PFSK-1 (cell line): ENCODE results near the gene YWHAB.

Source experiments
- FOXP2 ChIP-seq: optimal IDR thresholded peaks from 2 replicates; pipeline ENCODE3; 2011; ENCODE audit warnings: borderline replicate concordance, control low read depth, inconsistent platforms; ENCODE audit not compliant: insufficient read depth; ENCODE audit errors: extremely low read length, extremely low read depth
- POLR2AphosphoS5 ChIP-seq: IDR thresholded peaks from 2 replicates; pipeline ENCODE4 v1.6.1; 2012; ENCODE audit warnings: low read depth, mild to moderate bottlenecking, control low read depth, low read length, moderate library complexity
- SIN3A ChIP-seq: IDR thresholded peaks from 2 replicates; pipeline ENCODE4 v1.6.1; 2012; ENCODE audit warnings: mild to moderate bottlenecking, low read length, moderate library complexity, borderline replicate concordance; ENCODE audit not compliant: insufficient read depth
- TAF1 ChIP-seq: IDR thresholded peaks from 2 replicates; pipeline ENCODE4 v1.6.1; 2012; ENCODE audit warnings: low read length, control low read depth, borderline replicate concordance; ENCODE audit not compliant: insufficient read depth
- TF ChIP-seq, protein P1 (sequence below), 2 experiments: IDR thresholded peaks; 2 replicates each; pipeline versions ENCODE4 v1.6.1 to v1.8.0; 2011 to 2012; ENCODE audit warnings: low read depth in 2 of 2, low read length in 2 of 2, control low read depth in 1 of 2, inconsistent platforms in 1 of 2, mild to moderate bottlenecking in 1 of 2, moderate library complexity in 1 of 2; ENCODE audit not compliant: insufficient read depth in 1 of 2

The YWHAB gene

DNA sequence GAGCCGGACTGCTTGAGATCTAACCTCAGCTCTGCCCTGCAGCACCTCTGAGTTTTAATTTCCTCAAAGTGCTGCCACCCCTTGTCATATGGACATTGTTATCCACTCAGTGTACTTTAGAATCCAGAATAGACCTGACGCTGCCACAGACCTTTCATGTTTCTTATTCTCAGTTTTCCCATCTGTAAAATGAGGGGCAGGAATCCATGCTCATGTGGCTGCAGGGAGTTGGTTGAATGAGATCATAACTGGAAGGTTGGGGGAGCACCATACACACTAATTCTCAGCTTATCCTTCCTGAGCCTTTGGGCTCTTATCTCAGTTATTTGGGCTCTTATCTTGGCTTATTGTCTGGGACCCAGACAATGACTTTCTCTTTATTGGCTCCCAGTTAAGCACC lies 26.7 kb downstream of the YWHAB start:
- TF ChIP-seq FOXP2: no peak
- TF ChIP-seq SIN3A: no peak
- TF ChIP-seq TAF1: no peak
- TF ChIP-seq POLR2AphosphoS5: no peak
- TF ChIP-seq, protein P1, sequence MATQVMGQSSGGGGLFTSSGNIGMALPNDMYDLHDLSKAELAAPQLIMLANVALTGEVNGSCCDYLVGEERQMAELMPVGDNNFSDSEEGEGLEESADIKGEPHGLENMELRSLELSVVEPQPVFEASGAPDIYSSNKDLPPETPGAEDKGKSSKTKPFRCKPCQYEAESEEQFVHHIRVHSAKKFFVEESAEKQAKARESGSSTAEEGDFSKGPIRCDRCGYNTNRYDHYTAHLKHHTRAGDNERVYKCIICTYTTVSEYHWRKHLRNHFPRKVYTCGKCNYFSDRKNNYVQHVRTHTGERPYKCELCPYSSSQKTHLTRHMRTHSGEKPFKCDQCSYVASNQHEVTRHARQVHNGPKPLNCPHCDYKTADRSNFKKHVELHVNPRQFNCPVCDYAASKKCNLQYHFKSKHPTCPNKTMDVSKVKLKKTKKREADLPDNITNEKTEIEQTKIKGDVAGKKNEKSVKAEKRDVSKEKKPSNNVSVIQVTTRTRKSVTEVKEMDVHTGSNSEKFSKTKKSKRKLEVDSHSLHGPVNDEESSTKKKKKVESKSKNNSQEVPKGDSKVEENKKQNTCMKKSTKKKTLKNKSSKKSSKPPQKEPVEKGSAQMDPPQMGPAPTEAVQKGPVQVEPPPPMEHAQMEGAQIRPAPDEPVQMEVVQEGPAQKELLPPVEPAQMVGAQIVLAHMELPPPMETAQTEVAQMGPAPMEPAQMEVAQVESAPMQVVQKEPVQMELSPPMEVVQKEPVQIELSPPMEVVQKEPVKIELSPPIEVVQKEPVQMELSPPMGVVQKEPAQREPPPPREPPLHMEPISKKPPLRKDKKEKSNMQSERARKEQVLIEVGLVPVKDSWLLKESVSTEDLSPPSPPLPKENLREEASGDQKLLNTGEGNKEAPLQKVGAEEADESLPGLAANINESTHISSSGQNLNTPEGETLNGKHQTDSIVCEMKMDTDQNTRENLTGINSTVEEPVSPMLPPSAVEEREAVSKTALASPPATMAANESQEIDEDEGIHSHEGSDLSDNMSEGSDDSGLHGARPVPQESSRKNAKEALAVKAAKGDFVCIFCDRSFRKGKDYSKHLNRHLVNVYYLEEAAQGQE (IDR thresholded peaks at IDR 0.05; ENCODE audit: insufficient read depth in 1 of 2, low read depth in 2 of 2, low read length in 2 of 2): no peak

DNA sequence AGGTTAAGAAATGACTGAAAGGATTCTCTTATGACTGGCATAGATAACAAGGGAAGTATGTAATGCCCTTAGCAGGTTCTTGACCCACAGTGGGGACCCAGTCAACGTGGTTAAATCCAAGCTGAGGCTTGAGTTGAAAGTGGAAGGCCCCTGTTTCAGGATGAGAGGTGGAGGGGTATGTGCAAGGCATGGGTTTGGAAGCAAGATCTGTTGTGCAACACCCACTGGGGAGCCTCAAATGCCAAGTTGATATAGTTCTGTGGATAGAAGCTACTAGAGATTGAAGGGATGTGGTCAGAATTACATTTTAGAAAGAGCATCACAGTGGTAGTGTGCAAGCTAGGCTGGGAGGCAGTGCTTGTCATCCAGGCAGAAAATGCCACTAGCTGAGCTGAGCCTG lies 29.4 kb downstream of the YWHAB start:
- TF ChIP-seq SIN3A (no peak), POLR2AphosphoS5 (no peak)
- TF ChIP-seq, protein P1 (IDR thresholded peaks at IDR 0.05; ENCODE audit: insufficient read depth in 1 of 2, low read depth in 2 of 2, low read length in 2 of 2): no peak

- no peak for TF ChIP-seq FOXP2
- TF ChIP-seq, protein P1 (IDR thresholded peaks at IDR 0.05; ENCODE audit: insufficient read depth in 1 of 2, low read depth in 2 of 2, low read length in 2 of 2): no peak
- no peak for TF ChIP-seq TAF1
- no peak for TF ChIP-seq POLR2AphosphoS5
- TF ChIP-seq SIN3A: no peak
Observed at GRCh38 chr20:44916586-44916985, 31.1 kb downstream of the YWHAB start.

DNA sequence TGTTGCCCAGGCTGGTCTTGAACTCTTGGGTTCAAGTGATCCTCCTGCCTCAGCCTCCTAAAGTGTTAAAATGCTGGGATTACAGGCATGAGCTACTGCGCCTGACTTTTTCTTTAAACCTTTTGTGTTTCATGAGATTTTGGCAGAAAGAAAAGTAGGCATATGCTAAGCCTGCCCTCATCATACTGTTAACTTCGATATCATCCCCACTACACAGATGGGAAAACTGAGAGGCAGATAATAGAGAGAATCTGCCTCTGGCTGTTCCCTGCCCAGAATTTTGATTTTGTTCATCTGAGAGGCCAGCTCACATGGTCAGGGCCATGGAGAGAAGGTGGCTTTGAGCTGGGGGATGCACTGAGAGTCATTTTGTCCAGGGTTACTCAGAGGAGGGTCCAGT lies 31.9 kb downstream of the YWHAB start:
- TF ChIP-seq TAF1 (no peak), FOXP2 (no peak), POLR2AphosphoS5 (no peak), SIN3A (no peak)
- TF ChIP-seq, protein P1 (IDR thresholded peaks at IDR 0.05; ENCODE audit: insufficient read depth in 1 of 2, low read depth in 2 of 2, low read length in 2 of 2): no peak

DNA sequence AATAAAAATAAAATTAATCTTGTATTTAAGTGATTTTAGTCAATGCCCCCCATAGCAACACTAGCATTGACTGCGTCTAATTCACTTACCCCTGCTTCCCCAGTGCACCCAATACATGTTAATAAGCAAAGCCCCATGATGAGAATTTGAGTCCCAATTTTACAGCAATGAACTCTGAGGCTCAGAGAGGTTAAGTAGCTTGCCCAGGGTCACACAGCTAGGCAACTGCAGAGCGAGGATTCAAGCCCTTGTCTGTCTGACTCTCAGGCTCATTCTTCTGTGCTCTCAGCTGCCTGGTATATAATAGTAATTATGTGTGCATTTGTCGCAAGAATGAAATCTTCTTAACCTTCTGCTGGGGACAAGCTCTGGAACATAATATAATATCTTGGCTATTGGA lies 32.8 kb downstream of the YWHAB start:
- TF ChIP-seq TAF1: no peak
- TF ChIP-seq FOXP2: no peak
- no peak for TF ChIP-seq SIN3A
- TF ChIP-seq, protein P1 (IDR thresholded peaks at IDR 0.05; ENCODE audit: insufficient read depth in 1 of 2, low read depth in 2 of 2, low read length in 2 of 2): no peak
- TF ChIP-seq POLR2AphosphoS5: no peak
